HuH-7 (cell line): Measurements from ENCODE around the gene ASMTL.

Experiments used
- DNase-seq: peaks from one replicate; pipeline ENCODE4 v3.0.0; 2011; ENCODE audit warnings: low spot score

Gene ASMTL

GRCh38 chrX:1403228-1403627, 49.5 kb downstream of the ASMTL start:
- no peak for DNase-seq

- DNase-seq: no peak
Measured at GRCh38 chrX:1401611-1402430, 50.9 kb downstream of the ASMTL start.

GRCh38 chrX:1400742-1401471, 51.8 kb downstream of the ASMTL start:
- DNase-seq: no peak

- no peak for DNase-seq
Measured at GRCh38 chrX:1400049-1400448, 52.7 kb downstream of the ASMTL start.

- DNase-seq: no peak
Measured at GRCh38 chrX:1398431-1399340, 54.0 kb downstream of the ASMTL start.

GRCh38 chrX:1397441-1398270, 55.1 kb downstream of the ASMTL start:
- DNase-seq: no peak

- DNase-seq: no peak
Measured at GRCh38 chrX:1397001-1397400, 55.7 kb downstream of the ASMTL start.

GRCh38 chrX:1395646-1396216, 57.0 kb downstream of the ASMTL start:
- no peak for DNase-seq

GRCh38 chrX:1394731-1395501, 57.8 kb downstream of the ASMTL start:
- no peak for DNase-seq

- no peak for DNase-seq
Measured at GRCh38 chrX:1393871-1394615, 58.7 kb downstream of the ASMTL start.

GRCh38 chrX:1392376-1393068, 60.2 kb downstream of the ASMTL start:
- DNase-seq: peak; percentile 35

- DNase-seq: peak; percentile 86
Measured at GRCh38 chrX:1391707-1392375, 60.9 kb downstream of the ASMTL start, which contains the start of gene SLC25A6. SLC25A6 (minus strand) TSS chrX:1392113; CDS start chrX:1392009, 104 bp downstream.

- peak; percentile 71 for DNase-seq
Measured at GRCh38 chrX:1391370-1391706, 61.4 kb downstream of the ASMTL start.

GRCh38 chrX:1390621-1391369, 61.9 kb downstream of the ASMTL start:
- no peak for DNase-seq

- no peak for DNase-seq
Measured at GRCh38 chrX:1389993-1390285, 62.8 kb downstream of the ASMTL start.

- DNase-seq: no peak
Measured at GRCh38 chrX:1389181-1389992, 63.3 kb downstream of the ASMTL start.

GRCh38 chrX:1388651-1389050, 64.1 kb downstream of the ASMTL start:
- DNase-seq: no peak
